ENCODE results near the gene FOXK1. TPM values are rescaled to one million over a fixed set of nuclear protein-coding genes. Genes with fewer than 3 reads are reported as not detected.
"Not testable (repeated sequence)": the region's sequence is repeated elsewhere in the genome, so short reads cannot be mapped to it uniquely, and the experiment has no call there.

The FOXK1 gene
- total RNA-seq, 1 donor from 2014 or later, result 17.6 TPM

- no peak for FAIRE-seq
- Histone ChIP-seq H3K4me3 (ENCODE audit: low read depth, low read length) (peak overlapping the region; percentile 77), H3K36me3 (ENCODE audit: control insufficient read depth, insufficient read depth, low read length) (no peaks in the 10 kb centered on the region), H3K27me3 (ENCODE audit: control insufficient read depth, insufficient read depth, low read length) (no peaks in the 10 kb centered on the region)
- DNase-seq (ENCODE audit: low read depth), result peak; percentile 77
- peak; percentile 59 for TF ChIP-seq CTCF (IDR thresholded peaks at IDR 0.05; ENCODE audit: insufficient read depth, low read length, severe bottlenecking)
Measured at GRCh38 chr7:4641667-4642467, 40.2 kb upstream of the FOXK1 start.

GRCh38 chr7:4642468-4643203 lies 39.5 kb upstream of the FOXK1 start:
- Histone ChIP-seq H3K27me3 (ENCODE audit: control insufficient read depth, insufficient read depth, low read length) (no peaks in the 10 kb centered on the region), H3K36me3 (ENCODE audit: control insufficient read depth, insufficient read depth, low read length) (no peaks in the 10 kb centered on the region), H3K4me3 (ENCODE audit: low read depth, low read length) (peak overlapping the region; percentile 77)
- FAIRE-seq (no peak), DNase-seq (ENCODE audit: low read depth) (no peak)
- TF ChIP-seq CTCF (IDR thresholded peaks at IDR 0.05; ENCODE audit: insufficient read depth, low read length, severe bottlenecking), result no peak

- not testable (repeated sequence) for H3K4me3 ChIP-seq (ENCODE audit: low read depth, low read length); H3K27me3 ChIP-seq (ENCODE audit: control insufficient read depth, insufficient read depth, low read length); FAIRE-seq; H3K36me3 ChIP-seq (ENCODE audit: control insufficient read depth, insufficient read depth, low read length); DNase-seq (ENCODE audit: low read depth)
Measured at GRCh38 chr7:4643204-4643471, 39.0 kb upstream of the FOXK1 start.

GRCh38 chr7:4645246-4645645 lies 36.8 kb upstream of the FOXK1 start:
- H3K27me3 ChIP-seq (ENCODE audit: control insufficient read depth, insufficient read depth, low read length), result no peaks in the 10 kb centered on the region
- FAIRE-seq (no peak), DNase-seq (ENCODE audit: low read depth) (no peak)
- H3K36me3 ChIP-seq (ENCODE audit: control insufficient read depth, insufficient read depth, low read length), result no peaks in the 10 kb centered on the region
- no peak overlapping the region for H3K4me3 ChIP-seq (ENCODE audit: low read depth, low read length)
- TF ChIP-seq CTCF (IDR thresholded peaks at IDR 0.05; ENCODE audit: insufficient read depth, low read length, severe bottlenecking), result no peak

GRCh38 chr7:4648111-4648510 lies 34.0 kb upstream of the FOXK1 start:
- H3K4me3 ChIP-seq (ENCODE audit: low read depth, low read length), result no peak overlapping the region
- no peak for DNase-seq (ENCODE audit: low read depth)
- FAIRE-seq, result peak; percentile 40
- H3K36me3 ChIP-seq (ENCODE audit: control insufficient read depth, insufficient read depth, low read length), result no peaks in the 10 kb centered on the region
- TF ChIP-seq CTCF (IDR thresholded peaks at IDR 0.05; ENCODE audit: insufficient read depth, low read length, severe bottlenecking), result no peak
- H3K27me3 ChIP-seq (ENCODE audit: control insufficient read depth, insufficient read depth, low read length), result no peaks in the 10 kb centered on the region

GRCh38 chr7:4650433-4651047 lies 31.6 kb upstream of the FOXK1 start:
- no peak overlapping the region for H3K4me3 ChIP-seq (ENCODE audit: low read depth, low read length)
- no peak for TF ChIP-seq CTCF (IDR thresholded peaks at IDR 0.05; ENCODE audit: insufficient read depth, low read length, severe bottlenecking)
- no peak for DNase-seq (ENCODE audit: low read depth)
- no peaks in the 10 kb centered on the region for H3K27me3 ChIP-seq (ENCODE audit: control insufficient read depth, insufficient read depth, low read length)
- no peaks in the 10 kb centered on the region for H3K36me3 ChIP-seq (ENCODE audit: control insufficient read depth, insufficient read depth, low read length)
- FAIRE-seq, result no peak

Data from bronchial epithelial cell (primary cell).